Measurements from ENCODE around the gene DDIT3. TPM values are rescaled to one million over a fixed set of nuclear protein-coding genes. Genes with fewer than 3 reads are reported as not detected.

The DDIT3 gene
- total RNA-seq, 1 experiment from 2014 or later = 14.1 TPM

- H2AFZ ChIP-seq (ENCODE audit: low read length) = no peak overlapping the region
- H3K27ac Mint-ChIP-seq = peak overlapping the region; percentile 95 to 99 (median 97)
- no peaks in the 10 kb centered on the region for H3K27me3 Mint-ChIP-seq (ENCODE audit: low read depth)
These were observed 31.7 kb downstream of the DDIT3 start for GRCh38 chr12:57488402-57489156.

More at GRCh38 chr12:57488402-57489156, 31.7 kb downstream of the DDIT3 start:
- no peak overlapping the region for H4K91ac ChIP-seq (ENCODE audit: insufficient read length, low read depth, low read length)
- Mint-ChIP-seq H3K36me3 (ENCODE audit: insufficient read depth in 1 of 3, low read depth in 3 of 3) (peaks cover 48 to 52% (median 49%) of the 10 kb centered on the region in 3 experiments), H3K4me3 (peak overlapping the region; percentile 96 to 97), H3K9me3 (peaks cover 3 to 6% of the 10 kb centered on the region in 2 experiments; a peak in 3 of 5 replicates), H3K4me1 (peaks cover 8 to 9% of the 10 kb centered on the region in 2 experiments)
- H3K27me3 ChIP-seq (ENCODE audit: insufficient read depth, low read length) = no peaks in the 10 kb centered on the region
- 100% methylated on average over 1 of the region's 11 CpGs for WGBS (ENCODE audit: extremely low coverage, insufficient read length, low lambda C conversion rate)
- H2AK5ac ChIP-seq (ENCODE audit: insufficient read length, low read length) = no peak overlapping the region
- H3T11ph ChIP-seq (ENCODE audit: low read length) = no peak overlapping the region
- peaks cover 2% of the 10 kb centered on the region; the same call in 1 of the 2 replicates for H3K4me1 ChIP-seq (ENCODE audit: insufficient read depth, low read length)
- H4K5ac ChIP-seq (ENCODE audit: insufficient read length, low read depth, low read length) = no peak overlapping the region
- H3K14ac ChIP-seq (ENCODE audit: insufficient read depth, low read length) = peak overlapping the region; percentile 95; the same call in 1 of the 2 replicates
- H3K4ac ChIP-seq (ENCODE audit: low read depth, low read length) = no peak overlapping the region; the same call in 1 of the 2 replicates
- no peak overlapping the region for H2BK120ac ChIP-seq (ENCODE audit: low read depth, low read length, poor library complexity, severe bottlenecking)
- no peaks in the 10 kb centered on the region for H3K79me1 ChIP-seq (ENCODE audit: insufficient read depth, low read depth, low read length, poor library complexity, severe bottlenecking)
- H3K23ac ChIP-seq (ENCODE audit: insufficient read length, low read depth, low read length) = no peak overlapping the region
- peaks cover 8% of the 10 kb centered on the region; the same call in 1 of the 2 replicates for H3K79me2 ChIP-seq (ENCODE audit: insufficient read depth, low read length)
- no peak overlapping the region for H3K56ac ChIP-seq (ENCODE audit: insufficient read length, low read depth, low read length)
- peak overlapping the region; percentile 85 for H3K9ac ChIP-seq (ENCODE audit: extremely low read depth, insufficient read length, low read length)
- H3K23me2 ChIP-seq (ENCODE audit: insufficient read length, low read depth, low read length, poor library complexity, severe bottlenecking) = peaks cover 5% of the 10 kb centered on the region
- H2BK12ac ChIP-seq (ENCODE audit: insufficient read length, low read depth, low read length) = no peak overlapping the region
- H3K4me2 ChIP-seq (ENCODE audit: insufficient read depth, insufficient read length, low read length) = peak overlapping the region; percentile 90
- DNase-seq = no peak
- no peak for TF ChIP-seq CTCF (conservative IDR thresholded peaks at IDR 0.05)
- H2BK5ac ChIP-seq (ENCODE audit: insufficient read length, low read length) = peak overlapping the region; percentile 2
- H3K27ac ChIP-seq (ENCODE audit: insufficient read length, low read depth, low read length) = no peak overlapping the region
- no peaks in the 10 kb centered on the region for H3K9me3 ChIP-seq (ENCODE audit: control insufficient read depth, low read depth, low read length)
- H2BK15ac ChIP-seq (ENCODE audit: low read depth, low read length) = no peak overlapping the region
- no peak overlapping the region for H4K8ac ChIP-seq (replicated peaks; ENCODE audit: insufficient read length, low read depth, low read length)
- peak overlapping the region; percentile 74 for H3K18ac ChIP-seq (ENCODE audit: insufficient read length, low read depth, low read length)
- no peak overlapping the region for H2BK20ac ChIP-seq (ENCODE audit: low read depth, low read length, poor library complexity, severe bottlenecking)
- H4K20me1 ChIP-seq (ENCODE audit: control insufficient read depth, insufficient read depth, insufficient read length) = no peaks in the 10 kb centered on the region

Data from H9 (cell line).